Gastrocnemius medialis (tissue), 4 donors: ENCODE measurements around the gene NEK11. TPM values are rescaled to one million over a fixed set of nuclear protein-coding genes. Genes with fewer than 3 reads are reported as not detected.
"Not testable (repeated sequence)": the region's sequence is repeated elsewhere in the genome, so short reads cannot be mapped to it uniquely, and the experiment has no call there.

Experiments used
- ATAC-seq, 2 donors: fragments of 150-250 bp; one replicate each; pipeline ENCODE4 v1.9.1; 2016
- DNase-seq, 2 donors: peaks; one replicate each; pipeline ENCODE4 v3.0.0-alpha.2; 2019
- H3K27ac ChIP-seq, 4 donors: fragments of 200-600 bp; sonication (generic); 1 replicate in 1 of 4; 2 replicates in 3 of 4; pipeline ENCODE4 v1.5.1; 2016 to 2018; ENCODE audit warnings: mild to moderate bottlenecking in 2 of 4, moderate library complexity in 1 of 4
- H3K27me3 ChIP-seq, 3 donors: fragments of 200-600 bp; sonication (generic) in 2 of 3; 1 replicate in 1 of 3; 2 replicates in 2 of 3; pipeline versions ENCODE4 v1.5.1 to v1.6.0; 2016 to 2019; ENCODE audit warnings: mild to moderate bottlenecking in 1 of 3, moderate library complexity in 1 of 3
- H3K36me3 ChIP-seq, 2 donors: fragments of 200-600 bp; sonication (generic) in 1 of 2; one replicate each; pipeline ENCODE4 v1.5.1; 2017 to 2018
- H3K4me1 ChIP-seq, 2 donors: fragments of 200-600 bp; sonication (generic) in 1 of 2; one replicate each; pipeline ENCODE4 v1.5.1; 2016 to 2017; ENCODE audit warnings: mild to moderate bottlenecking in 2 of 2
- H3K4me3 ChIP-seq, 4 donors: fragments of 200-600 bp; sonication (generic) in 3 of 4; 1 replicate in 1 of 4; 2 replicates in 3 of 4; pipeline ENCODE4 v1.5.1; 2016 to 2019; ENCODE audit warnings: mild to moderate bottlenecking in 2 of 4
- H3K9me3 ChIP-seq, 3 donors: fragments of 200-600 bp; sonication (generic) in 2 of 3; 1 replicate in 1 of 3; 2 replicates in 2 of 3; pipeline ENCODE4 v1.5.1; 2016 to 2019
- POLR2A ChIP-seq, 2 donors: fragments of 450-650 bp; IDR thresholded peaks; one replicate each; pipeline ENCODE4 v1.6.1; 2017; ENCODE audit warnings: antibody characterized with exemption in 2 of 2, mild to moderate bottlenecking in 2 of 2, moderate library complexity in 2 of 2
- in situ Hi-C, 4 donors: fragments of 200-750 bp; cut with MboI; loops; one replicate each; pipeline versions ENCODE4 v1.15.0 to v1.8.0; 2017; ENCODE audit warnings: low sequenced_read_pairs in 4 of 4
- intact Hi-C: fragments of 100-400 bp; cut with DNase I; formaldehyde crosslinking; loops from one replicate; pipeline ENCODE4 v1.15.1; 2023; ENCODE audit warnings: low total_unique reads
- total RNA-seq, 4 donors: library from RNA; depleted of rRNA; stranded (reverse); fragments of >200 nt; gene quantifications; one replicate each; pipeline versions ENCODE4 v1.1.0 to v1.2.3, GENCODE V29; 2016
- TF ChIP-seq, protein P1 (sequence below), 5 experiments: fragments of 450-650 bp in 3 of 5; fragments of 200-600 bp in 2 of 5; sonication (generic) in 2 of 5; IDR thresholded peaks in 4 of 5; conservative IDR thresholded peaks in 1 of 5; 1 replicate in 4 of 5; 2 replicates in 1 of 5; pipeline ENCODE4 v1.5.1; 2016 to 2019; ENCODE audit warnings: antibody characterized with exemption in 5 of 5, mild to moderate bottlenecking in 3 of 5, moderate library complexity in 3 of 5

Gene NEK11
- total RNA-seq, 4 donors from 2014 or later, result 2.1 to 5.2 (median 2.5) TPM

DNA sequence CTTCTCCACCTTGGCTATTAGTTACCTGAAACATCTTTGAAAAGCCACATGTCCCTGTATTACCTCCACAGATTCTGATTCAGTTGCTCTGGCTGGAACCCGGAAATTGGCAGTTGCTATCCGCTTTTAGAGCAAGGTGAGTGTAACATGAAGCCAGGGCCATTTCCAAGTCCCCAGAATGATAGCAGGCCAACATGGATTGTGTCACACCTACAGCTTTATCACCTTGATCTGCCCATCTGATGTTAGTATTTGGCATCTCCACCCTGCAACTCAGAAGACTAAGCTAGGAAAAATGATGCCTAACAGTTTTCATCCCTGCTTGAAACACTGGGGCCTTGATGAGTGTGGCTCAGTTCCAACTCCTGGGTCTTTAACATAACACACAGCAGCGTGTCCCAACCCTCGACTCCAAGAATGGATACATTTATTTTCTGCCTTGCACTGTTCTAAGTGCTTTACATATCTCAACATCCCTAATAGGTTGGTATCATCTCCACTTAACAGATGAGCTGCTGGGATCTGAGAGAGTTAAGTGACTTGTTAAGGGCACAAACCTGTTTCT, 333.6 kb downstream of the NEK11 start:
- Histone ChIP-seq H3K36me3 (no peaks in the 10 kb centered on the region), H3K9me3 (no peaks in the 10 kb centered on the region), H3K27ac (no peak overlapping the region), H3K27me3 (no peaks in the 10 kb centered on the region), H3K4me1 (peaks cover 7 to 8% of the 10 kb centered on the region in 2 donors), H3K4me3 (no peak overlapping the region)
- TF ChIP-seq, protein P1, sequence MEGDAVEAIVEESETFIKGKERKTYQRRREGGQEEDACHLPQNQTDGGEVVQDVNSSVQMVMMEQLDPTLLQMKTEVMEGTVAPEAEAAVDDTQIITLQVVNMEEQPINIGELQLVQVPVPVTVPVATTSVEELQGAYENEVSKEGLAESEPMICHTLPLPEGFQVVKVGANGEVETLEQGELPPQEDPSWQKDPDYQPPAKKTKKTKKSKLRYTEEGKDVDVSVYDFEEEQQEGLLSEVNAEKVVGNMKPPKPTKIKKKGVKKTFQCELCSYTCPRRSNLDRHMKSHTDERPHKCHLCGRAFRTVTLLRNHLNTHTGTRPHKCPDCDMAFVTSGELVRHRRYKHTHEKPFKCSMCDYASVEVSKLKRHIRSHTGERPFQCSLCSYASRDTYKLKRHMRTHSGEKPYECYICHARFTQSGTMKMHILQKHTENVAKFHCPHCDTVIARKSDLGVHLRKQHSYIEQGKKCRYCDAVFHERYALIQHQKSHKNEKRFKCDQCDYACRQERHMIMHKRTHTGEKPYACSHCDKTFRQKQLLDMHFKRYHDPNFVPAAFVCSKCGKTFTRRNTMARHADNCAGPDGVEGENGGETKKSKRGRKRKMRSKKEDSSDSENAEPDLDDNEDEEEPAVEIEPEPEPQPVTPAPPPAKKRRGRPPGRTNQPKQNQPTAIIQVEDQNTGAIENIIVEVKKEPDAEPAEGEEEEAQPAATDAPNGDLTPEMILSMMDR (IDR thresholded peaks at IDR 0.05 in 4 of 5, conservative IDR thresholded peaks at IDR 0.05 in 1 of 5), result no peak
- TF ChIP-seq POLR2A (IDR thresholded peaks at IDR 0.05), result no peak
- intact Hi-C loops, result no loop called here
- in situ Hi-C loops, result no loop called here
- ATAC-seq, result no peak
- DNase-seq, result no peak

DNA sequence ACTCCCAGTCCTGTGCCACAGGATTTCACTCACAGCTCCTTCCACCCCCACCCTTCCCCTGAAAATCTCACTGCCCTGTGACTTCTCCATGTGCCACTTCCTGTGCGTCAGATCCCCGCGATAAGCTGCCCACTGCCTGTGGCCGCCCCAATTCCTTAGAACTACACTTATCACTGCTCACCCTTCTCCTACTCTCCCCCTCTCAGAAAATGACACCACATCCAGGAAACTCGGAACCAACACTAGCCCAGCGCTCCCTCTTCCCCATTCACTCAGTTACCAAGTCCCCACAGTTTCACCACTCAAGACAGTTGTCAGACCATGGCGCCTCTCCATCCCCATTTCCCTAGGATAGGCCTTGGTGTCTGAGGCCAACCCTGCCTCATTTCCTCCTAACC, 334.4 kb downstream of the NEK11 start:
- Histone ChIP-seq H3K4me3 (peak overlapping the region in 1 of 4 donors; percentile 56), H3K27ac (peak overlapping the region in 1 of 4 donors; percentile 18)
- intact Hi-C loops, DNase-seq, in situ Hi-C loops, H3K27me3 ChIP-seq, H3K9me3 ChIP-seq, H3K4me1 ChIP-seq, H3K36me3 ChIP-seq: not testable (repeated sequence)
- peak; percentile 13 to 25 for ATAC-seq

DNA sequence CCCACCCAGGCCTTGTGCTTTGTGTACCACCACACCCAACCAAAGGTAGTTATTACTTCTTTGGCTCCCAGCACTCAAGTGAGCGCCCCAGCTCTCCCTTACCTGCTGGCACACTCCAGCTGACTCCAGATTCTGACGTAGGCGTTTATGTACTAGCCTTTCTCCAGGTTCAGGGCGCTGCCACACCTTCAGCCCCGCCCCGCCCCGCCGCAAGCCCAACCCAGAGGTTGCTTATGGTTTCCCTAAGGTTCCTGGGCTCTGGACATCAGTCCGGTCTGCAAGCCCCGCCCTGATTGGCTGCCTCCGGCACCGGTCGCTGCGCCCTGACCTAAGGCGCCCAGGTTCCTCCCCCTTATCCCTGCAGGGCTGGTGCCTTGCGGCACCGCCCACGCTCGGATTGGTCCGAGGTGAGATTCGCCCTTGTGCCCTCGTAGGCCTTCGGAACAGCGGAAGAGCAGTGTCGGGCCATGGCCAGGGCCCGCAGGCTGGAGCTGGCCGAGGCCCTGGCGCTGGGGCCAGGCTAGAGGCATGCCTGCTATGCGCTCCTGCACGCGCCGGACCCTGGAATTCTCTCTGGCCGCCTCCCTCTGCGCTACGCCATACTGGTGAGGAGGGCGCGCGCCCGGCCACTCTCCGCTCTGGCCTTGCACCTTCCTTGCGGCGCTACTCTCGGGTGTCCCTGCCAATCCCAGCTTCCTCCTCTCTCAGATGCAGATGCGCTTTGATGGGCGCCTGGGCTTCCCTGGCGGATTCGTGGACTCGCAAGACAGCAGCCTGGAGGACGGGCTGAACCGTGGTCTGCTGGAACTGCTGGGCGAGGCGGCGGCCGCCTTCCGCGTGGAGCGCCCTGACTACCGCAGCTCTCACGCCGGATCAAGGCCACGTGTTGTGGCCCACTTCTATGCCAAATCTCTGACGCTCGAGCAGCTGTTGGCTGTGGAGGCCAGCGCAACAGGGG, 335.1 kb downstream of the NEK11 start:
- no peaks in the 10 kb centered on the region for H3K9me3 ChIP-seq
- no peak for TF ChIP-seq POLR2A (IDR thresholded peaks at IDR 0.05)
- TF ChIP-seq, protein P1 (IDR thresholded peaks at IDR 0.05 in 4 of 5, conservative IDR thresholded peaks at IDR 0.05 in 1 of 5), result no peak
- H3K27me3 ChIP-seq, result no peaks in the 10 kb centered on the region
- intact Hi-C loops (no loop called here), in situ Hi-C loops (no loop called here)
- peaks cover 7 to 8% of the 10 kb centered on the region in 2 donors for H3K4me1 ChIP-seq
- DNase-seq (peak; percentile 48 to 67), ATAC-seq (peak; percentile 74 to 78)
- peak overlapping the region; percentile 56 to 65 (median 63) for H3K4me3 ChIP-seq
- no peaks in the 10 kb centered on the region for H3K36me3 ChIP-seq
- H3K27ac ChIP-seq, result peak overlapping the region; percentile 24 to 62 (median 53)

DNA sequence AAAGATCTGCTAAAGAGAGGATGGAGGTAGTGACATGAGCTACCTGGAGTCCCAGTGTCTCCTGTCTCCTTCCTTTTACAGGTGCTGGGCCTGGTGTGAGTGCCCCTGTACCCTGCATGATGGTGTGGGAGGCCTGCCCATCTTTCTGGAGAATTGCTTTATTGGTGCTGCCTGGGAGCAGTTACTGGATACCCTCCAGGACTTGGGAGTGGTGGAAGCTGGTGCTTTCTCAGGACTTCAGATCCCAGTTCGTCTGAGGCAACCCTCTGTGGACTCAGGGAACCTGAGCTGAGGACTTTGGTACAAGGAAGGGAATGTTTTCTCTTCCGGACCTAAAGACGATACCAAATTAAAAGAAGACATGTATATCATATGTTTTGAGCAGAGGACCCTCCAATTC, 336.6 kb downstream of the NEK11 start:
- Histone ChIP-seq H3K9me3 (no peaks in the 10 kb centered on the region), H3K27ac (no peak overlapping the region), H3K4me3 (no peak overlapping the region), H3K36me3 (no peaks in the 10 kb centered on the region), H3K4me1 (peaks cover 7 to 8% of the 10 kb centered on the region in 2 donors), H3K27me3 (no peaks in the 10 kb centered on the region)
- ATAC-seq, result no peak
- intact Hi-C loops, result no loop called here
- in situ Hi-C loops, result no loop called here
- DNase-seq, result no peak
- TF ChIP-seq, protein P1 (IDR thresholded peaks at IDR 0.05 in 4 of 5, conservative IDR thresholded peaks at IDR 0.05 in 1 of 5), result no peak
- no peak for TF ChIP-seq POLR2A (IDR thresholded peaks at IDR 0.05)

DNA sequence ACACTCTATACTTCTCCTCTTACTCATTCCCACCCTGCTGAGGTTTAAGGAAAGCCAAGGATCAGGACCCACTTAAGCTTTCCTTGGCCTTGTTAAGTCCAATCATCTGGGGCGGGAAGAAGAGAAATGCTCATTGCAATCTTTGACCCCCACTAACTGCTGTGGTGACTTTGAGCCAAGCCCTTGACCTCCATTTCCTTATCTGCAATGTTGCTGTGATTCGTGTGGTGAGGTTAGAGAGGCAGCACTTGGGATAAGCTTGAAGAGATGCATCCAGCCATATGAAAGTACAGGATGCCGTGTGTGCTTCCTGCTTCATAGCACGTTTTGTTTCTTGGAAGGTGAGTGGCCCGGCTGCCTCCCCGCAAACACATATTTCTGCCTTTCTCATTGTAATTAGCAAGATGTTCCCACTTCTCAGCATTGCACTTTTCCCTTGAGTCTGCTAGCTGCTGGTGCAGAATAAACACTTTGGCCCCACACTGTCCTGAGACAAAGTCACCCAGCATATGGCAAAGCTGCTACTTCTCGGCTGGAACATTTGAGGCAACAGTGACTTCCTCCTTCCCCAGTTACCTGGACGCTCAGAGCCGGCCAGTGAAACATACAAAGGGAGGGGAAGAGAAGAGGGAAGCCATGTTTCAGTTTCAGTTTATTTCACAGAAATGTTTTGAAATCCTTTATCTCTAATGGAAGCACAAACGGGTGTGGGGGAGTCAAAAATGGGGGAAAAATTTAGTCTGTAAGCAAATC, 344.4 kb downstream of the NEK11 start:
- TF ChIP-seq, protein P1 (IDR thresholded peaks at IDR 0.05 in 4 of 5, conservative IDR thresholded peaks at IDR 0.05 in 1 of 5), result no peak
- Histone ChIP-seq H3K27ac (no peak overlapping the region), H3K36me3 (no peaks in the 10 kb centered on the region), H3K27me3 (no peaks in the 10 kb centered on the region), H3K9me3 (no peaks in the 10 kb centered on the region), H3K4me3 (no peak overlapping the region), H3K4me1 (no peaks in the 10 kb centered on the region)
- ATAC-seq (no peak), DNase-seq (no peak)
- in situ Hi-C loops, result no loop called here
- intact Hi-C loops, result no loop called here
